ENCODE data around the gene KLHL30. TPM values are rescaled to one million over a fixed set of nuclear protein-coding genes. Genes with fewer than 3 reads are reported as not detected.

Gene KLHL30, protein sequence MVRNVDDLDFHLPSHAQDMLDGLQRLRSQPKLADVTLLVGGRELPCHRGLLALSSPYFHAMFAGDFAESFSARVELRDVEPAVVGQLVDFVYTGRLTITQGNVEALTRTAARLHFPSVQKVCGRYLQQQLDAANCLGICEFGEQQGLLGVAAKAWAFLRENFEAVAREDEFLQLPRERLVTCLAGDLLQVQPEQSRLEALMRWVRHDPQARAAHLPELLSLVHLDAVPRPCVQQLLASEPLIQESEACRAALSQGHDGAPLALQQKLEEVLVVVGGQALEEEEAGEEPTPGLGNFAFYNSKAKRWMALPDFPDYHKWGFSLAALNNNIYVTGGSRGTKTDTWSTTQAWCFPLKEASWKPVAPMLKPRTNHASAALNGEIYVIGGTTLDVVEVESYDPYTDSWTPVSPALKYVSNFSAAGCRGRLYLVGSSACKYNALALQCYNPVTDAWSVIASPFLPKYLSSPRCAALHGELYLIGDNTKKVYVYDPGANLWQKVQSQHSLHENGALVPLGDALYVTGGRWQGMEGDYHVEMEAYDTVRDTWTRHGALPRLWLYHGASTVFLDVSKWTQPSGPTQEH
- total RNA-seq = not detected

DNA sequence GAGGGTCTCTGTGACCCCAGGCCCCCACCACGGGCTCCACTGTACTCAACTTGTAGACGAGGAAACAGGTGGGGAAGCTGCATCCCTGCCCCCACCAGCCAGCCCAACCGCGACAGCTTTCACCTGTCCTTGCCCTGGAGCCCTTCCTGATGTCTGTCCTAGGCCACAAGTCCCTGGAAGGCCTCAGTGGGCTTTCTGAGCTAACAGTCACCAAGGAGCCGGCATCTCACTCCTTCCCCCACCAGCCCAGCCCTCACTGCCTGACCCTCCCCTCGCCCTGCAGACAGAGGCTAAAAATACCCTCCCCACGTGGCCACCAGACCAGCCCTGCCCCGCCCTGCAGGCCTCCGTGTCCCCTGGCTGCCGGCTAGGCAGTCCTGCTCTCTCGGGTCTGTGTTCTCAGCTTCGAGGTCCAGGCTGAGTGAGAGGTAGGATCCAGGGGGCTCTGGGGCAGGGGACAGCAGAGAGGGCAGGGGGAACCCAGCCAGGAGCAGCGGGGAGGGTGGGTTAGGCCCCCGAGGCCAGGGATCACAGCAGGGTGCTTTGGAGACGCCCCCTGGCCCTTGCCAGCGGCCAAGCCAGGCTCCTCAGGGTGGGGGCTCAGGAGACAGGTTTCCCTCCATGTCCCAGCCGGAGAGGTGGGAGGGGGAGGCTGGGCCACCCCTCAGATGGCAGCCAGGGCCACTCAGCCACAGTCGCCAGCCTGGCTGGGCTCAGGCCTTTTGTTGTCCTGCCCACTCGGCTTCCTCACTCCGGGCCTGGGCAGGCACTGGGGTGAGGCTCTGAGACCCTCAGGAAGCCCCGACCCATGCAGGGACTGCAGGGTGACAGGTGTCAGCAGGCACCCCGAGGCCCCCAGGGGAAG is at the start of gene KLHL30:
Gene KLHL30 (plus strand): TSS at position 338 of the 865 bp plus-strand sequence. CDS start 2,087 bp downstream, outside the sequence.
- H3K9me3 Mint-ChIP-seq (ENCODE audit: low read depth) = no peaks in the 10 kb centered on the region
- no peaks in the 10 kb centered on the region for H3K36me3 Mint-ChIP-seq (ENCODE audit: low read depth)
- H3K27me3 Mint-ChIP-seq = no peaks in the 10 kb centered on the region
- intact Hi-C loops (cut with DNase I, micrococcal nuclease) = no loop called here
- CTCF ChIA-PET = interaction anchor here (0.7 to 1.4 kb wide), 4 partner anchors 125 to 300 kb away, joined by 3 to 5 read pairs (median 4); no protein-coding TSS in a partner anchor
- no peak within 1 kb of the TSS for H3K4me3 Mint-ChIP-seq
- ATAC-seq (no peak), DNase-seq (no peak)
- no peak within 1 kb of the TSS for H3K27ac Mint-ChIP-seq
- POLR2A ChIA-PET = no interaction called here
- peaks cover 3% of the 10 kb centered on the region for H3K4me1 Mint-ChIP-seq

DNA sequence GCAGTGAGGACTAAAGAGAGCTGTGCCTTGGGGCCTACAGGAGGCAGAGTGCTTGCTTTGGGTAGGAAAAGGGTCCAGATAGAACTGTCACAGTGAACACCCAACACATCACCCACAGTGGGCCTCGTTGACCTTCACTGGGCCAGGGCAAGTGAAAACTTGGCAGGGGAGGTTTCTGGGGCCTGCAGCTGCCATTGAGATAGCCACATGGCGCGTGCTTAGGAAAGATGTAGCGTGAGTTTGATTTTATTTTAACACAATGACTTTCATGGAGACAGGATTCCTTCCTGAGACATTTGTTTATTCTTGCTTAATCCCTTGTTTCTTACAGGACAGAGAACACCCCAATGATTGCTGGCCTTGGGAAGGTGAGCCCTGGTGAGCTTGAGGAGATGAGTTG is 47.6 kb upstream of the KLHL30 start:
- CTCF ChIA-PET = interaction anchor here (0.6 kb wide), 1 partner anchor 137 kb away, joined by 3 read pairs; no protein-coding TSS in a partner anchor

DNA sequence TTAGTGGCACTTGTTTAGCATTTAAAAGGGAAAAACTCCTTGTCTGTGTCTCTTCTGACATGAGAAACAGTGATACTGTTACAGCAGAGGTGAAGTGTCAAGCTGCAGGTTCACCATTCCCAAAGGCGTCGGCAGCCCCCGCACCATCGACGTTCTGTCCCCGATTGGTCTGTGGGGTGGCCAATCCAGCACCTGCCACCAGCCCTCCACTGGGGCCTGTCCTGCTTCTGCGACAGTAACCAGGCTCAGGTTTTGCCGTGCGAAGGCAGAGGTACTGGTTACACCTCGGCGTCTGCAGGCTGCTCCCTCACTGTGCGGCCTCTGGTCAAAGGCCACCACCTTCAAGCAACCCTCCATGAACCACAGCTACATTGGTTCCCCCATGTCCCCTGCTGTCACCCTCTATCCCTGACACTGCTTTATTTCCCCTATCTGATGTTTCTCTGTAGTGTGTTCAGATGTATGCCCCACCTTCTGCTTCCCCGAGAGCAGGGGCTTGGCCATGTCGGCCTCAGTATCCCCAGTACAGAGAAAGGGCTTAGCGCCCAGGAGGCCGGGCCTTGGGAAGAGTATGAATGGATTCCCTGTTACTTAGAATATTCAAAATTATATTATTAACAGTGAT is 46.9 kb upstream of the KLHL30 start:
- Mint-ChIP-seq H3K36me3 (ENCODE audit: low read depth) (peaks cover 35% of the 10 kb centered on the region), H3K27ac (no peak overlapping the region), H3K27me3 (no peaks in the 10 kb centered on the region), H3K4me3 (no peak overlapping the region), H3K9me3 (ENCODE audit: low read depth) (no peaks in the 10 kb centered on the region), H3K4me1 (no peaks in the 10 kb centered on the region)
- ATAC-seq (no peak), DNase-seq (no peak)
- intact Hi-C loops (cut with DNase I, micrococcal nuclease) = no loop called here
- ChIA-PET CTCF (no interaction called here), POLR2A (interaction anchor here (0.6 kb wide), 1 partner anchor 22 kb away, joined by 3 read pairs; no protein-coding TSS in a partner anchor)

More for the DNA sequence above, 47.6 kb upstream of the KLHL30 start:
- intact Hi-C loops (cut with DNase I, micrococcal nuclease) = no loop called here
- H3K4me3 Mint-ChIP-seq = no peak overlapping the region
- H3K27ac Mint-ChIP-seq = no peak overlapping the region
- POLR2A ChIA-PET = interaction anchor here (0.6 kb wide), 1 partner anchor 21 kb away, joined by 3 read pairs; no protein-coding TSS in a partner anchor
- no peaks in the 10 kb centered on the region for H3K9me3 Mint-ChIP-seq (ENCODE audit: low read depth)
- DNase-seq (no peak), ATAC-seq (no peak)
- no peaks in the 10 kb centered on the region for H3K27me3 Mint-ChIP-seq
- peaks cover 37% of the 10 kb centered on the region for H3K36me3 Mint-ChIP-seq (ENCODE audit: low read depth)
- H3K4me1 Mint-ChIP-seq = no peaks in the 10 kb centered on the region

DNA sequence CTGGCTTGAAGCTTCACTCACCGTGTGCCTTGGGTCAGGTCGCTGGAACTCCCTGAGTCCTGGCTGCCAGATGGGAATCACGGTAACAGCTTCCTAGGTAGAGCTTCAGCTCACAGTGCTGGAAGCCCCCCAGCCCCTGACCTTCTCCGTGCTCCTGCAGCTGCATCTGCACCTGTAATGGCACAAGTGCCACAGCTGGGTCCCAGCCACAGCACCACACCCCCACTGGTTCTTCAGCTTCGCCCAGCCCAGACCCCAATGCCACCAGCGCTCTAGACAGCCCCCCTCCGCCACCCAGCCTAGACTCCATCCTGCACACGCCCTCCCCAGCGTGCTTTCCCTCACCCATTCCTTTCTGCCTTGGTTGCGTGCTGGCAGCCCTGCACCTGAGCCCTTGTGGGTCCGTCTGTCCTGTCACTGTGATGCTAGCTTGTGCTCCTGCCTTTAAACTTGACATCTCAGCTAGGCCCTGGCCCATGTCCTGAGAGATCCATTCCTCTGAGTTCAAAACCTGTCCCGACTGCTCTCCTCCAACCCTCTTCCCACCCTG is 45.9 kb upstream of the KLHL30 start:
- POLR2A ChIA-PET = no interaction called here
- DNase-seq (no peak), ATAC-seq (no peak)
- no peak overlapping the region for H3K4me3 Mint-ChIP-seq
- no peaks in the 10 kb centered on the region for H3K27me3 Mint-ChIP-seq
- no peak overlapping the region for H3K27ac Mint-ChIP-seq
- H3K9me3 Mint-ChIP-seq (ENCODE audit: low read depth) = no peaks in the 10 kb centered on the region
- H3K4me1 Mint-ChIP-seq = no peaks in the 10 kb centered on the region
- peaks cover 26% of the 10 kb centered on the region for H3K36me3 Mint-ChIP-seq (ENCODE audit: low read depth)
- intact Hi-C loops (cut with DNase I, micrococcal nuclease) = no loop called here
- CTCF ChIA-PET = no interaction called here

DNA sequence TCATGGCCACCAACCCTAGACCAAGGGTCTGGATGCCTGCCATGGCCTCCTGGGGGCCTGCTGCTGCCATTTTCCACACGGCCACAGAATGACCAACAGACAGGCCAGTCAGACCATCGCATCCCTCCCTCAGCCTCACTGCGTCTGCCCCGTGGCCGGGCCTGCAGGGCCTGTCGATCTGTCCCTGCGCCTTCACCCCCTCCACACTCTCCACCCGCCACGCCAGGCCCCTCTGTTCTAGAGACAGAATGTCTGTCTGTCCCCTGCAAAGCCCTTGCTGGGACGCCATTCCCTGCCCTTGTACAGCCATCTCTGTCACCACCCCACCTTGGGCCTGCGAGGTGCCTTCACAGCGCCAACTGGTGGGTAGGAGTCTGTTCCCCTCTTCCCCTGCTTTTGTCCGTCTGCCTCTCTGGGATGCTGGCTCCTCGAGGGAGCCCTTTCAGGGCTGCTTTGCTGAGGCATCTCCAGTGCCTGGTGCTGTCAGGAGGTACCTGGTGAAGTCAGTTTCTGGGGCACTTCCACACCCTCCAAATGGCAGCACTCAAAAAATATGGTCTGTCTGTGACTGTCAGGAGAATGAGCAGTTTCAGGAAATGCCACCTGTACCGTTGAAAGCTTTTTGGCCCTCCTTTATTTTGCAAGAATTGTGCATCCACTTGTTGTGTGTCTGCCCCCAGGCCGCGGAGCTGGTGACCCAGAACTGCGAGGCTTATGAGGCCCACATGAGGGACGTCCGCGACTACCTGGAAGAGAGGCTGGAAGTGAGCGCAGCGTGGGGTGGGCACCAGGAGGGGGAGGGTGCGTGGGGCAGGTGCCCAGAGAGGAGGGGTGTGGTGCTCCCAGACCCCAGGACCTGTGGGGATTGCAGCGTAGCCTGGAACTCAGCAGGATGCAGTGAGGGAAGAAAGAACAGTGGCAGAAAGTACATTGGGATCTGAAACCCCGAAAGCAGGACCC is 45.0 kb upstream of the KLHL30 start:
- no peaks in the 10 kb centered on the region for H3K4me1 Mint-ChIP-seq
- H3K36me3 Mint-ChIP-seq (ENCODE audit: low read depth) = peaks cover 26% of the 10 kb centered on the region
- CTCF ChIA-PET = no interaction called here

DNA sequence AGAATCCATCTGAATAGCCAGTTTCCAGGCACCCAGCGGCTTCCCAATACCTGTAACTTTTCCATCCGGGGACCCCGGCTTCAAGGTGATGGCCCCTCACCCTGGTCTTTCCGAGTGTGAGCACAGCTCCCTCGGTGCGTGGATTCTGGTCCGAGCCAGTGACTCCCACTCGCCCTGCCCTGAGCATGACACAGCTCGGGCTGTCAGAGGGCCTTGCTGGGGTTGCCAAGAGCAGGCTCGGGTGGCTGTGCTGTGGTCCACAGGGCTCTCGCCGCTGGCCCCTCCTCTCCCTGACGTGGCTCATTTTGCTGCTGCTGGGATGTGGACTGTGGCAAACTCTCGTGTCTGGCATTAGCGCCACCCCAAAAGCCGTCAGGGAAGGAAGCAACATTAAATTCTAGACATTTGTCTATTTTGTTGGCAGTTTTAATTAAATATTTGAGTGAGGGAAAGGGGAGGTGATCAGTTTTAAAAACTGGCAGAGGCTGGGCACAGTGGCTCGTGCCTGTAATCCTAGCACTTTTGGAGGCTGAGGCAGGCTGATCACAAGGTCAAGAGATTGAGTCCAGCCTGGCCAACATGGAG is 43.9 kb upstream of the KLHL30 start:
- H3K9me3 Mint-ChIP-seq (ENCODE audit: low read depth) = no peaks in the 10 kb centered on the region
- ATAC-seq (no peak), DNase-seq (no peak)
- H3K27me3 Mint-ChIP-seq = no peaks in the 10 kb centered on the region
- ChIA-PET POLR2A (no interaction called here), CTCF (interaction anchor here (0.7 kb wide), 1 partner anchor 480 kb away, joined by 3 read pairs; no protein-coding TSS in a partner anchor)
- H3K4me1 Mint-ChIP-seq = no peaks in the 10 kb centered on the region
- H3K36me3 Mint-ChIP-seq (ENCODE audit: low read depth) = peaks cover 27% of the 10 kb centered on the region
- intact Hi-C loops (cut with DNase I, micrococcal nuclease) = no loop called here
- H3K27ac Mint-ChIP-seq = no peak overlapping the region
- no peak overlapping the region for H3K4me3 Mint-ChIP-seq

More for the DNA sequence above, 45.0 kb upstream of the KLHL30 start:
- DNase-seq (no peak), ATAC-seq (no peak)
- no peaks in the 10 kb centered on the region for H3K9me3 Mint-ChIP-seq (ENCODE audit: low read depth)
- POLR2A ChIA-PET = no interaction called here
- H3K27ac Mint-ChIP-seq = no peak overlapping the region
- H3K4me3 Mint-ChIP-seq = no peak overlapping the region
- intact Hi-C loops (cut with DNase I, micrococcal nuclease) = no loop called here
- H3K27me3 Mint-ChIP-seq = no peaks in the 10 kb centered on the region

DNA sequence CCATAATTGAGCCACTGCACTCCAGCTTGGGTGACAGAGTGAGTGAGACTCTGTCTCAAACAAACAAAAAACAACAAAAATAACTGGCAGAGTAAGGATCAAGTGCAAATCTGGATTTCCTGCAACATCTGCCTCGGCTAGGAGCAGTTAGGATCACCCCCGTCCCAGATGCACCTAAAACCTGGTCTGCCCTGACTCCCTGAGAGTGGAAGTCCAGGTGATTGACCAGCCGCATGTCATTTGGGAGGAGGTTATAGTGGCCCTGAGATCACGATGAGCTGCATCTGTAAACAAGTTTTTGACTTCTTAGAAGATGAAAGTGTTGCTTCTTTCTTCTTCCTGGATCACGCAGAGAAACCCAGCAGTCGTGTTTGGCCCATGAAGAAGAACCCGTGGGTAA is 43.3 kb upstream of the KLHL30 start:
- ChIA-PET CTCF (interaction anchor here (0.7 kb wide), 1 partner anchor 480 kb away, joined by 3 read pairs; no protein-coding TSS in a partner anchor), POLR2A (no interaction called here)
- Mint-ChIP-seq H3K27me3 (no peaks in the 10 kb centered on the region), H3K27ac (no peak overlapping the region), H3K9me3 (ENCODE audit: low read depth) (no peaks in the 10 kb centered on the region), H3K36me3 (ENCODE audit: low read depth) (peaks cover 22% of the 10 kb centered on the region), H3K4me3 (no peak overlapping the region), H3K4me1 (no peaks in the 10 kb centered on the region)
- intact Hi-C loops (cut with DNase I, micrococcal nuclease) = no loop called here
- ATAC-seq (no peak), DNase-seq (no peak)

DNA sequence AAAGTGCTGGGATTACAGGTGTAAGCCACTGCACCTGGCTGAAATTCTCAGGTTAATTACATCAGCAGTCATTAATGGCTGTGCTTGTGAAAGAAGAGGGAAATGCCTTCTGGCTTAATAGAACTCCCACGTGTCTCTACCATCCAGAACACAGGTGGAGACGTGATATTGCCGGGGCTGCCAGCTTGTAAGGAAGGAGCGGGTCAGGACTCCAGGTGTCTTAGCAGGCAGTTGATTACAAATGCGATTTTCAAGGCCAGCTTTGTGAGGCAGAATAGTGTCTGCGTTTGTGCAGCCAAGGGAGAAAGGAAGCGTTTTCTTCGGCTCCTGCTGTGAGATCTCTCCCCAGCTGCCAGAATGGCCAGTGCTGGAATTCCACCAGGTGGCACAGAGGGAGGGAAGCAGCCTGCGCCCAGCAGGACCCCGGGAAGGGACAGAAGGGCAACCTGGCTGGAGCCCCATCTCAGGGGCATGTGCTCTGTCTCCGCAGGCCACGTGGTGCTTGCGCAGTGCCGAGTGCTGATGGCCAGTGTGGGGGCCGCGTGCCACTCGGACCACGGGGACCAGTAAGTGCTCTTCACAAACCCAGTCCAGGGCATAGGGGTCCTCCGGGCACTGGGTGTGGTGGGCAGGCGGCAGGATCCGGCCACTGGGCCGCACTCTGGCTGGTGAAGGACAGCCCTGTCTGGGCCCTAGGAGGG is 42.0 kb upstream of the KLHL30 start:
- intact Hi-C loops (cut with DNase I, micrococcal nuclease) = no loop called here
- ChIA-PET POLR2A (no interaction called here), CTCF (no interaction called here)
- Mint-ChIP-seq H3K4me3 (no peak overlapping the region), H3K27ac (no peak overlapping the region), H3K27me3 (no peaks in the 10 kb centered on the region), H3K4me1 (no peaks in the 10 kb centered on the region), H3K36me3 (ENCODE audit: low read depth) (peaks cover 21% of the 10 kb centered on the region), H3K9me3 (ENCODE audit: low read depth) (no peaks in the 10 kb centered on the region)
- DNase-seq (no peak), ATAC-seq (no peak)

DNA sequence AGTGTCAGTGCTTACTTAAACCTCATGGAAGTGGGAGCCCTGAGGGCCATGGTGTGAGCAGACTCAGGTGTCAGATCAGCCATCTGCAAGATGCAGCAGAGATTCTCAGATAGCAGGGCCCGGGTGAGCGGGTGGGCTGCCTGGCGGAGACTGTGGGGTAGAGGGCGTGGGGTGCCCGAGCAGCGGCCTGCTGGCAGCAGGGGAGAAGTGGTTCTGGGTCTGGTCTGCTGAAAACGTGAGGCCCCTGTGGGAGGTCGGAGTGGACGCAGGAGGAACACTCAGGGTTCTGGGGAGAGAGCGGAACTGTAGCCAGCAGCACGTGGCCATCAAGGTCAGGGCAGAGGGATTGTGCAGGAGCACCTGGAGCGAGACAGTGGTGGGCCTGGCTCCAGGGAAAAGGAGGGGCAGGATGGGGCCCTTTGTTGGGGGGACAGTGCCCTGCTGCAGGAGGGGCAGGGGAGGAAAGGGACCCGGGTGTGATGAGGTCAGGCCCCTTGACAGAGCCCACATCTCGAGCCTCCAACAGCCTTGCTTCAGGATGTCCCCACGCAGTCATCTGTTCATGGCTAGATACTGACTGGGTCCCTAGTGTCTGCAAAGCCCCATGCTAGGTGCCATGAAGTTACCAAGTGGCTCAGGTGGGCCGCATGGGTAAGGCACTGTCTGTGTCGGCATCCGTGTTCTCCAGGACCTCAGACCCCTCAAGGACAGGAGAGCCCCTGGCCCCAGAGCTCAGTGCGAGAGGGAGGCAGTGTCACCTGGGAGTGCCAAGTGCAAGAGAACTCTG is 41.1 kb upstream of the KLHL30 start:
- Mint-ChIP-seq H3K4me3 (no peak overlapping the region), H3K27ac (no peak overlapping the region), H3K27me3 (no peaks in the 10 kb centered on the region), H3K36me3 (ENCODE audit: low read depth) (peaks cover 21% of the 10 kb centered on the region), H3K9me3 (ENCODE audit: low read depth) (no peaks in the 10 kb centered on the region), H3K4me1 (no peaks in the 10 kb centered on the region)
- ATAC-seq (no peak), DNase-seq (no peak)
- intact Hi-C loops (cut with DNase I, micrococcal nuclease) = no loop called here
- ChIA-PET CTCF (no interaction called here), POLR2A (no interaction called here)

Data from activated CD4-positive, alpha-beta T cell treated with anti-CD3 and anti-CD28 coated beads for 36 hours (primary cell).